GM19467 (cell line): ENCODE results near the gene ENTPD8.

Experiments used
- ATAC-seq: cut with Tn5 transposase; IDR thresholded peaks from one replicate; pipeline ENCODE4 v1.9.1; 2021; ENCODE audit warnings: mild to moderate bottlenecking, moderate library complexity; ENCODE audit not compliant: unreplicated experiment

The ENTPD8 gene, protein sequence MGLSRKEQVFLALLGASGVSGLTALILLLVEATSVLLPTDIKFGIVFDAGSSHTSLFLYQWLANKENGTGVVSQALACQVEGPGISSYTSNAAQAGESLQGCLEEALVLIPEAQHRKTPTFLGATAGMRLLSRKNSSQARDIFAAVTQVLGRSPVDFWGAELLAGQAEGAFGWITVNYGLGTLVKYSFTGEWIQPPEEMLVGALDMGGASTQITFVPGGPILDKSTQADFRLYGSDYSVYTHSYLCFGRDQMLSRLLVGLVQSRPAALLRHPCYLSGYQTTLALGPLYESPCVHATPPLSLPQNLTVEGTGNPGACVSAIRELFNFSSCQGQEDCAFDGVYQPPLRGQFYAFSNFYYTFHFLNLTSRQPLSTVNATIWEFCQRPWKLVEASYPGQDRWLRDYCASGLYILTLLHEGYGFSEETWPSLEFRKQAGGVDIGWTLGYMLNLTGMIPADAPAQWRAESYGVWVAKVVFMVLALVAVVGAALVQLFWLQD

GRCh38 chr9:137441289-137441934 is at the start of gene ENTPD8:
ENTPD8 (minus strand) TSS chr9:137441357; CDS start chr9:137438285, 3,072 bp downstream.
- no peak for ATAC-seq

- ATAC-seq: no peak
These were observed 49.5 kb upstream of the ENTPD8 start for GRCh38 chr9:137490532-137491186.

DNA sequence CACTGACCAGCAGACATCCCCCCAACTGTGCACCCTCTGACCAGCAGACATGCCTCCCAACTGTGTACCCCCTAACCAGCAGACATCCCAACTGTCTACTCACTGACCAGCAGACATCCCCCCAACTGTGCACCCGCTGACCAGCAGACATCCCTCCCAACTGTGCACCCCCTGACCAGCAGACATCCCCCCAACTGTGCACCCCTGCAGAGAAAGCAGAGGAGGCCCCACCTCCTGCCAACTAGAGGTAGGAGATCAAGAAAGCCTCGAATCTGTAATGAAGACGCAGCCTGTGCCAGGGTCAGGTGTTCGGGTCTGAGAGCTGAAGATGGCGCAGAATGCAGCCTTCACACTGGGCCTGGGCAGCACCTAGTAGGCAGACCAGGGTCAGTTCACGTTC is 47.7 kb upstream of the ENTPD8 start:
- ATAC-seq: no peak

- no peak for ATAC-seq
These were observed 47.1 kb upstream of the ENTPD8 start for GRCh38 chr9:137488327-137488653.

GRCh38 chr9:137487454-137488326 is 46.5 kb upstream of the ENTPD8 start:
- ATAC-seq: no peak

DNA sequence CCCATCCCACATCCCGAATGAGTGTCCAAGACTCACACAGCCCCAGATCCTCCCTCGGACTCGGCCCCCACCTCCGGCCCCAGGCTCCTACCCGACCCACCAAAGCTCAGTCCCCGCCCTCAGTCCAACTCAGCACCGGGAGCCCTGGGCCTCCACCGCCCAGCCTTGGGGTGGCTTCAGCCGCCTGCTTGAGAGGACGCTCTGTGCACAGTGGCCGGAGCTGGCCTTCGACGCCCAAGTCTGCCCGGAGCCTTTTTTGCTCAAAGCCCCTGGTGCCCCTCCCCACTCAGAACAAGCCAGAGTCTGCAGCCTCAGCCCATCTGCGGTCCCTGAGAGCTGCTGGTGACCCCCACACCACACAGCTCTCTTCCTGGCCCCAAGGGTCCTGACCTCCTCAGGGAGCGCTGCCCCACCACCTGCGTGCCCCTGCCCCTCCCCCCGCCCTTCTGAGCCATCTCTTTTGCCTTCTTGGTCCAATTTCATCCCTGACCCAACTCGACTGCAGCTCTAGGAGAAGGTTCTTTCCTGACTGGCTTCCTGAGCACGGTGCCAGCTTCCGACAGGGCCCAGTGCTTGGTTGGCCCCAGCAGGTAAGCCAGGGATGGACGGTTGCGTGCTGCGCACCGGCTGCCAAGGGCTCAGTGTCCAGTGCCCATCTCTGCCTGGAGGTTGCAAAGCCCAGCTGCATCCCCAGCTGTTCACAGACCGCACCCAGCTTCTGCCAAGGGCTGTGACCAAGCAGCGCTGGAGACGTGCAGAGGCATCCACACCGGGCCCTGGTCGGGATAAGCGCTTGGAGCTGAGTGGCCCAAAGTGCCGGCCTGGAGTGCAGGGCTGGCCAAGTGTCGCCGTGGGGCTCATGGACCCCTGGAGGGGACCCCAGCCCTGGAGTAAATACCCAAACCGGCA is 45.6 kb upstream of the ENTPD8 start:
- no peak for ATAC-seq

GRCh38 chr9:137486141-137486490 is 45.0 kb upstream of the ENTPD8 start:
- ATAC-seq: no peak

DNA sequence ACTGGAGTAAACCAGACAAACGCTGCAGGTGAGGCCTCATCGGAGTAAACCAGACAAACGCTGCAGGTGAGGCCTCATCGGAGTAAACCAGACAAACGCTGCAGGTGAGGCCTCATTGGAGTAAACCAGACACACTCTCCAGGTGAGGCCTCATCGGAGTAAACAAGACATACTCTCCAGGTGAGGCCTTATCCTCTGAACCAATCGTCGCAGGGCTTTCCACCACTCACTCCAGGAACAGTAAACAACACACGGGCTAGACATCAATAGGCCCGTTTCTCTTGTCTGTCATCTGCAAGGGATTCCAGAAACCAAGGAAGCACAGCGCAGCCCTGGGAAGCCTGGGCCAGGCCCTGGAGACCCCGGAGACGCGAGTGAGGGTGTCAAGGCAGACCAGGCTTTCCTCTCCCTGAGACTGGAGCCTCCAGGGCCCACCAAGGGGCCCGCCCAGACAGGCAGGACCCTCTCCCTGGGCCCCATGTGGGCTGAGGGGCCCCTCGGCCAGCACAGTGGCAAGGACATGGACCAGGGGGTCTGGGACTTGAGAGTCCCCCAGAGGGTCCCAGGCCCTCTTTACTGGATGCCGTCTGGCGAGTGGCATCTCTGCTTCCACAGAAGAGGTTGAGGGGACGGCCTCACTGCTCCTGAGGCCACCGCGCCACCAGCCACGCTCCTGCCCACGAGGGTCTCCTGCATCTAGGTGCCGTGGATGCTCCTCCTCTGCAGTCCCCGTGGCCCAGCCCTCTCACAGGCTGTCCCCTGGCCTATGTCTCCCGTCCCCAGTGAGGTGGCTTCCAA is 44.4 kb upstream of the ENTPD8 start:
- ATAC-seq: no peak

DNA sequence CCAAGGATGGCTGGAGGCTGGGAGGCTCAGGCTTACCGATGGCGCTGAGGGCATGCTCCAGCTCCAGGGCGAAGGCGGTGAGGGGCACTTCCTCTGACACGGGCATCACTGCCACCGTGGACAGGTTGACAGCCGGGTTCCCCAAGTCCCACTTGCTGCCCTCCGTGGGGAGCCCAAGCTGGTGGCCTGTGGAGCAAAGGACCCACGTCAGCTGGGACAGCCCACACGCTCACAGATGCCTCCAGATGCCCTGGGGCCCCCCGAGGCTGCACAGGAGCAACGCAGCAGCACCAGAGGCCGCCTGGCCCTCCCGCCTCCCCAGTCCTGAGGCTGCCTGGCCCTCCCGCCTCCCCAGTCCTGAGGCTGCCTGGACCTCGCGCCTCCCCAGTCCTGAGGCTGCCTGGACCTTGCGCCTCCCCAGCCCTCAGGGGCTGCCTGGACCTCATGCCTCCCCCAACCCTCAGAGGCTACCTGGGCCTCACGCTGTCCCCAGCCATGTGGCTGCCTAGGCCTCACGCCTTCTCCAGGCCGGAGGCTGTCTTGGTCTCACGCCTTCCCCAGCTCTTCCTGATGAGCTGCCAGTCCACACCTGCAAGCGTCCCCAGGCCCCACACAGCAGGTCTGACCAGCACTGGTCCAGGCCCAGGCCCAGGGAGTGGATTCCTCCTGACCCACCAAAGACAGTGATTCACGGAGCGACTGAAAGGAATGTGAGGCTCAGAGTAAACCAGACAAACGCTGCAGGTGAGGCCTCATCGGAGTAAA is 43.6 kb upstream of the ENTPD8 start:
- no peak for ATAC-seq

DNA sequence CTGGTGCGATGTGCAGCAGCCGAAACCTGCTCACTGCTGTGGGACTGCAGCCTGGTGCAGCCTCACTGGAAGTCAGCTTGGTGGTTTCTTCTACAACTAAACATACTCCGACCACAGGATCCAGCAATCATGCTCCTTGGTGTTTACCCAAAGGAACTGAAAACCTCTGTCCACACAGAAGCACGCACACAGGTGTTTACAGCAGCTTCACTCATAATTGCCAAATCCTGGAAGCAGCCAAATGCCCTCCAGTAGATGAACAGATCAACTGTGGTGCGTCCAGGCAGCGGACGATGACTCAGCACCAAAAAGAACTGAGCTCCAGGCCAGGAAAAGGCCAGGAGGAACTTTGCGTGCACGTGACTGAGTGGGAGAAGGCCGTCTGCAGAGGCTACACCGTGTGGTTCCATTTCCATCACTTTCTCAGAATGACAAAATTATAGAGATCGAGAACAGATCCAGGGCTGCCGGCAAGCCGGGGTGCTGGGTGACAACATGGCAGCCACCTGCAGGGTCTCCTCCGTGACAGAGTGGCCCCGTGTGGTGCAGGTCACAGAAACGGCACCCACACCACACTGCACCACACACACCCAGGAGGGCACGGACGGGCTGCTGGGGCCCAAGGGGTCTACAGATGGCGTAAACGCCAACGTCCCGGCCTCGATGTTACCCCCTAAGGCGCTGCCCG is 41.1 kb upstream of the ENTPD8 start:
- no peak for ATAC-seq

- no peak for ATAC-seq
These were observed 39.8 kb upstream of the ENTPD8 start for GRCh38 chr9:137480686-137481683.

DNA sequence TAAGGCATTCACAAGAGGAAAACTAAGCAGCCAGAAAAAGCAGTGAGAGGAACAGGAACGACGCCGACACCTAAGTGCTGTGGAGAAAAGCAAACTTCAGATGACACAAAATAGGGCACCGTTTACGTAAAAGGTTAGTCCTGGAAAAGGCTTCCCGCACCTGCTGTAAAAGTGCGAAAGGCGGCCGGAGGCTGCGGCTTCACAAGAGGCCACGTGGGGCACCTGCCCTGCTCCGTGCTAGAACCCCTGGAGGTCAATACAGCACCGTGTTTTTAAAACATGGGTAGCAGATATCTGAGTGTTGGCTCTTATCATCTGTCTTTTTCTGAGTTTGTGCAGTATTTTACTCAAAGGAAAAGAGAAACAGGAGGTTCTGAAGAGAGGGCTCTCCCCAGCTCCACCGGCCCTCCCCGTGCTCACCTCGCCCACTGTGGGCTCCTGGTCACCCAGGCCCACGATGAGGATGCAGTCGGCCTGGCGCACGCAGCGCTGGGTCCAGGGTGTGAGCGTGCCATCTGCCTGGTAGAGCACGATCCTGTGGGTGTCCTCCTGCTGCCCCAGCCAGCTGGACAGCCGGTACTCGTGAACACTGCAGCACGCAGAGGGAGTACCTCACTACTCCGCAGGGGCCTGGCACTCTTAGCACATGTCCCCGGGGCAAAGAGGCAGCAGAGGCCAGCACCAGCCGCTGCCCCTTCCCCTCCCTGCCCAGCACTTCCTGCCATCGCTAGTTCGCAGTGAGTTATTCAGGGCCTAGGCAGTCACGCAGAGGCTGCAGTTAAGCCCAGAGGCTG is 38.9 kb upstream of the ENTPD8 start:
- ATAC-seq: no peak

DNA sequence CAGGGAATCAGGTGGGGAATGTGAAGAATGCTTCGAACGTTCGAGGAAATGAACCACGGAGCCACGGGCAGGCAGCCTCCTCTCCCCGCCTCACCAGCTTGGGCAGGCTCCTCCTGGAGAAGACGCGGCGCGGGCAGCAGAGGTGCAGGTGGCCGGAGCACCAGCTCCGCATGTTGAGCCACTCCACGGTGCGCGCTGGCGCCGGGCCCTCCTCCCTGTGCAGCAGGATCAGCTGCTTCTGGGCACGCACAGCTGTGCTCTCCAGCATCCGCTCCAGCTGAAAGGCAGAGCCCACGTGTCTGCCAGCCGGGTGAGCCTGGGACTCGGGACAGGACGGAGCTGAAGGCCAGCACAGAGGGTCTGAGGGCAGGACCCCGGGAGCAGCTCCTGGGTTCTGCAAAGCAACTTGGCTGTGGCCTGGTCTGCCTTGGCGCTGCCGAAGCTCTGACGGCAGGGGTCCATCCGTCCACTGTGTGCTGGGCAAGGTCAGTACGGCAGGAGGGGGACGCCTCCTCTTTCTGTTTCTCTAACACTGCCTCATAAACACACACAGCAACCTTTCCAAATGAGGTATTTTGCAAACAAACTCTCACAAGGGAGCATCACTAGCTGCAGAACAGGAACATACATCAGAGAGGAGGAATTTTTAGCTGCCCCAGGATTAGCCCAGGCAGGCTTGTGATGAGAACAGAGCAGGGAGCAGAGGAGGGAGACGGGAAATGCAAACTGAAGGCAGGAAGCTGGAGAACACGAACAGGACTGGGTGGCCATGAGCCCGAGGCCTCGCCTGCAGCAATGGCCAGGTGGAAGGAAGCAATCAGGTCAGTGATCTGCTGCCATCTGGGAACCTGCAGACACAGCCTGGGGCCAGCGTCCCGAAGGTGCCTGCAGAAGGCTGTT is 38.1 kb upstream of the ENTPD8 start:
- ATAC-seq: no peak

DNA sequence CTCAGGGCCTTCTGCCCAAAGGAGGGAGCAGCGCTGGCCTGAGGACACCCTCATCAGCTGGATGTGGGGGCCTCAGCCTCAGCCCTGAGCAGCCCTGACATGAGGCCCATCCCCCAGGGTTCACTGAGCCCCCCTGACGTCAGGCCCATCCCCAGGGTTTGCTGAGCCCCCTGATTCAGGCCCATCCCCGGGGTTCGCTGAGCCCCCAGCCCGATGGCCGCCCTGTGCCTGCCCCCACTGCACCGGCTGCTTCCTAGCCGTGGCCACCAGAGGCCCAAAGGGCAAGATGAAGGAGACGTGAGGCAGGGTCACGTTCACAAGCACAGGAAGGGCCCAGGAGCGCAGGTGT is 37.4 kb upstream of the ENTPD8 start:
- ATAC-seq: no peak
